T-helper 1 cell treated with Interleukin-12 subunit alpha and Interleukin-12 subunit beta and Interleukin-4 antibody, amounts not matched to agents 30 μg/mL and 1 μg/mL, for 36 hours (primary cell): ENCODE data around the gene IFNAR2.

ENCODE experiments used
- H3K27ac Mint-ChIP-seq: one replicate; pipeline ENCODE4 v1.8.0; 2021; ENCODE audit warnings: mild to moderate bottlenecking, mixed read lengths
- H3K27me3 Mint-ChIP-seq: one replicate; pipeline ENCODE4 v1.8.0; 2021; ENCODE audit warnings: low read depth, mixed read lengths
- H3K36me3 Mint-ChIP-seq: one replicate; pipeline ENCODE4 v1.8.0; 2021; ENCODE audit warnings: low read depth, mixed read lengths
- H3K4me1 Mint-ChIP-seq: one replicate; pipeline ENCODE4 v1.8.0; 2021; ENCODE audit warnings: low read depth, mixed read lengths
- H3K4me3 Mint-ChIP-seq: one replicate; pipeline ENCODE4 v1.8.0; 2021; ENCODE audit warnings: mild to moderate bottlenecking, moderate library complexity, mixed read lengths
- H3K9me3 Mint-ChIP-seq: one replicate; pipeline ENCODE4 v1.8.0; 2021; ENCODE audit warnings: mixed read lengths

Gene IFNAR2

DNA sequence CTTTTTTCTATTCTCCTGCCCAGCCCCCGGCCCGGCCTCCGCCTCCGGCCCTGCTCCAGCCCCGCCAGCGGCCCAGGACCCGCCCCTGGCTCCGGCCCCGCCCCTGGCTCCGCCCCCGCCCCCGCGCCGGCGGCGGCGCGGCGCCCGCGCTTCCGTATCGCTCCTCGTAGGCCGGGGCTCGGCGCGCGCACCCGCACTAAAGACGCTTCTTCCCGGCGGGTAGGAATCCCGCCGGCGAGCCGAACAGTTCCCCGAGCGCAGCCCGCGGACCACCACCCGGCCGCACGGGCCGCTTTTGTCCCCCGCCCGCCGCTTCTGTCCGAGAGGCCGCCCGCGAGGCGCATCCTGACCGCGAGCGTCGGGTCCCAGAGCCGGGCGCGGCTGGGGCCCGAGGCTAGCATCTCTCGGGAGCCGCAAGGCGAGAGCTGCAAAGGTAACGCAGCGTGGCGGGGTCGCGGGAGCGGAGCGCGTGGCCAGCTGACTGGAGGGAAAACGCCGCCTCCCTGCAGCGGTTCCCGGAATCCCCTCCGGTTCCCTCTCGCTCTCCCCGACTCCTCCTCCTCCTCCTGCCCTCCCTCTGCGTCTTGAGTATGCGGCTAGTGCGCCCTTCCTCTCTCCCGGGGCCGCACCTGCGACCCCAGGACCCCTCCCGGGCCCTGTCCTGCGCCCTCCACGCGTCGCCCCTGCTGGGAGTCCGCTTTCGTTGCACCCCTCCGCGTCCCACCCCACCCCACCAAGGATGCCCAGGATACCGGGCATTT, at the start of gene IFNAR2:
IFNAR2 (plus strand) TSS at position 155 of the 761 bp plus-strand sequence. CDS start 11,985 bp downstream, outside the sequence.
- Mint-ChIP-seq H3K27me3 (peaks cover 3% of the 10 kb centered on the region), H3K9me3 (no peaks in the 10 kb centered on the region), H3K4me1 (peaks cover 43% of the 10 kb centered on the region), H3K4me3 (peak within 1 kb of the TSS; percentile 94), H3K36me3 (peaks cover 25% of the 10 kb centered on the region), H3K27ac (peak within 1 kb of the TSS; percentile 85)

GRCh38 chr21:33185852-33186251, 43.9 kb upstream of the IFNAR2 start:
- Mint-ChIP-seq H3K27me3 (peaks cover 20% of the 10 kb centered on the region), H3K27ac (peak overlapping the region; percentile 69), H3K4me3 (peak overlapping the region; percentile 61), H3K4me1 (peaks cover 14% of the 10 kb centered on the region), H3K9me3 (peaks cover 3% of the 10 kb centered on the region), H3K36me3 (peaks cover 4% of the 10 kb centered on the region)

- H3K36me3 Mint-ChIP-seq, result peaks cover 4% of the 10 kb centered on the region
- H3K4me3 Mint-ChIP-seq, result no peak overlapping the region
- peaks cover 11% of the 10 kb centered on the region for H3K9me3 Mint-ChIP-seq
- H3K27me3 Mint-ChIP-seq, result peaks cover 26% of the 10 kb centered on the region
- H3K27ac Mint-ChIP-seq, result no peak overlapping the region
- H3K4me1 Mint-ChIP-seq, result peaks cover 14% of the 10 kb centered on the region
These were observed 42.5 kb upstream of the IFNAR2 start for GRCh38 chr21:33187276-33187675.

DNA sequence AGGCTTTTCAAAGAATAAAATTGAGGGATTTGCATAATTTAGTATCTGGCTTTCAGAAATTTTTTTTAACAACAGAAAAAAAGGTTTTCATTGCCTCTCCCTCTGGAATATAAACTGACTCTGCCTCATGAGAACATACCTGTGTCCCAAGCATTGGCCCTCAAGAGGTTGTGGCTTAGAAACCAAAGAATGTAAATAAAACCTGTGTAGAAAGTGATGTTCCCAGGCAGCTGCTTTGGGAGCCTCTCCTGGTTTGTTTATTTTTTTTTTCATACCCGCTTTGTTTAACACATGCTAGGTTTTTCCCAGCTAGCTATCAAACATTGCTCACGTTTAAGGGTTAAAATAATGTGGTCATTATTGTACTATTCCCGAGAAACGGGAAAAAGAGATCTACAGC, 40.5 kb upstream of the IFNAR2 start:
- H3K9me3 Mint-ChIP-seq, result peaks cover 11% of the 10 kb centered on the region
- peaks cover 4% of the 10 kb centered on the region for H3K36me3 Mint-ChIP-seq
- peaks cover 30% of the 10 kb centered on the region for H3K27me3 Mint-ChIP-seq
- no peak overlapping the region for H3K4me3 Mint-ChIP-seq
- H3K4me1 Mint-ChIP-seq, result peaks cover 14% of the 10 kb centered on the region
- H3K27ac Mint-ChIP-seq, result no peak overlapping the region

GRCh38 chr21:33189824-33190223, 39.9 kb upstream of the IFNAR2 start:
- peaks cover 13% of the 10 kb centered on the region for H3K4me1 Mint-ChIP-seq
- peaks cover 11% of the 10 kb centered on the region for H3K9me3 Mint-ChIP-seq
- peaks cover 4% of the 10 kb centered on the region for H3K36me3 Mint-ChIP-seq
- H3K27me3 Mint-ChIP-seq, result peaks cover 31% of the 10 kb centered on the region
- no peak overlapping the region for H3K27ac Mint-ChIP-seq
- no peak overlapping the region for H3K4me3 Mint-ChIP-seq

DNA sequence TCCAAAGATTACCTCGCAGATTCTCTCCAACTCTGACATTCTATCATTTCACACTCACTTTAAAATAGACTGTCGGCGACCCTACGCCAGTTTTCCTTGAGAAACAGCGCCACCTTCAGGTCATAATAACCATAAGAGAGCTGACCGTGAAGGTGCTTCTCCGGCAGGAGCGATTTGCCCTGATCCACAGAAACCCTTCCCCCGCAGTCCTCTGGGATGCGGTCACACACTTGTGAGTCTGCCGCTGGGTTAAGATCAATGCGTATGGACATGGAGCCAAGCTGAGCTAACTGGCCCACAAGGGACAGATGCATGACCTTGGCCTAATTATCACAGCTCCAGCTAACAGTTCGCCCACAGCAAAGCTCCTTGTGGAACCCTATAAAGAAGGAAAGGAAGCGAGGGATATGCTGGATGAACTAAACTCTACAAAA, 32.8 kb upstream of the IFNAR2 start:
- Mint-ChIP-seq H3K4me3 (no peak overlapping the region), H3K27ac (no peak overlapping the region), H3K4me1 (peaks cover 10% of the 10 kb centered on the region), H3K36me3 (no peaks in the 10 kb centered on the region), H3K27me3 (peaks cover 29% of the 10 kb centered on the region), H3K9me3 (no peaks in the 10 kb centered on the region)

GRCh38 chr21:33197496-33197895, 32.2 kb upstream of the IFNAR2 start:
- Mint-ChIP-seq H3K4me1 (peaks cover 10% of the 10 kb centered on the region), H3K9me3 (no peaks in the 10 kb centered on the region), H3K4me3 (no peak overlapping the region), H3K27me3 (peaks cover 29% of the 10 kb centered on the region), H3K36me3 (no peaks in the 10 kb centered on the region), H3K27ac (no peak overlapping the region)

- Mint-ChIP-seq H3K4me1 (peaks cover 13% of the 10 kb centered on the region), H3K4me3 (no peak overlapping the region), H3K9me3 (no peaks in the 10 kb centered on the region), H3K27me3 (peaks cover 26% of the 10 kb centered on the region), H3K27ac (no peak overlapping the region), H3K36me3 (no peaks in the 10 kb centered on the region)
These were observed 31.2 kb upstream of the IFNAR2 start for GRCh38 chr21:33198346-33199099.

- no peak overlapping the region for H3K4me3 Mint-ChIP-seq
- H3K4me1 Mint-ChIP-seq, result peaks cover 13% of the 10 kb centered on the region
- no peaks in the 10 kb centered on the region for H3K9me3 Mint-ChIP-seq
- H3K36me3 Mint-ChIP-seq, result no peaks in the 10 kb centered on the region
- H3K27me3 Mint-ChIP-seq, result peaks cover 26% of the 10 kb centered on the region
- no peak overlapping the region for H3K27ac Mint-ChIP-seq
These were observed 30.7 kb upstream of the IFNAR2 start for GRCh38 chr21:33199100-33199464.

DNA sequence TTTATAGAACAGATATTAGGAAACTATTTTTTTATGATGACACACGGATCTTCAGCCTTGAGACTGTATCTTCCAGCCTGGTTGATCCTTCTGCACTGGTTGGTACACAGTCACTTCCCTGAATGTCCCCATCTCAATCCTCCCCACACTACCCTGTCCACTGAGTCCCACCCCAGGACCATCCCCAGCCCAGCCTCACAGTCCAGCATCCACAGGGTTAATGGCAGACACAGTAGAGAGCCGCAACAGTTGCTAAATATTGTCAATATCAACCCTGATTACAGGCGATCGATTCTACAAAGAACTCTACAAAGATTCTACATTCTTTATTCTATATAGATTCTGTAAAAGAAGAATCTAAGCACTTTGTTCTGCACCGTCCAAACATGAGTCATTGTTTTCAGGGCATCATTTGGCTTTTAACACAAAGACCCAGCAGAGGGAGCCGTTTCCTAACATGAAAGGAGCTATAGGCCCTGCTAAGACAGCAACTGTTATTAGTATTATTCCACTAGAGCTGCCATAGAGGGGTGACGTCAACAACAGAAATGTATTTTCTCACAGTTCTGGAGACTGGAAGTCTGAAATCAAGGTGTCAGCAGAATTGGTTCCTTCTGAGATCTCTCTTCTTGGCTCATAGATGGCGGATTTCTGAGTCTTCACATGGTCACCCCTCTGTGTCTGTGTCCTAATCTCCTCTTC, 30.1 kb upstream of the IFNAR2 start:
- Mint-ChIP-seq H3K9me3 (no peaks in the 10 kb centered on the region), H3K4me1 (peaks cover 15% of the 10 kb centered on the region), H3K27me3 (peaks cover 26% of the 10 kb centered on the region), H3K27ac (no peak overlapping the region), H3K36me3 (no peaks in the 10 kb centered on the region), H3K4me3 (no peak overlapping the region)

GRCh38 chr21:33201956-33202355, 27.8 kb upstream of the IFNAR2 start:
- no peak overlapping the region for H3K27ac Mint-ChIP-seq
- H3K4me1 Mint-ChIP-seq, result peaks cover 23% of the 10 kb centered on the region
- H3K4me3 Mint-ChIP-seq, result no peak overlapping the region
- H3K36me3 Mint-ChIP-seq, result no peaks in the 10 kb centered on the region
- H3K27me3 Mint-ChIP-seq, result peaks cover 10% of the 10 kb centered on the region
- peaks cover 1% of the 10 kb centered on the region for H3K9me3 Mint-ChIP-seq

DNA sequence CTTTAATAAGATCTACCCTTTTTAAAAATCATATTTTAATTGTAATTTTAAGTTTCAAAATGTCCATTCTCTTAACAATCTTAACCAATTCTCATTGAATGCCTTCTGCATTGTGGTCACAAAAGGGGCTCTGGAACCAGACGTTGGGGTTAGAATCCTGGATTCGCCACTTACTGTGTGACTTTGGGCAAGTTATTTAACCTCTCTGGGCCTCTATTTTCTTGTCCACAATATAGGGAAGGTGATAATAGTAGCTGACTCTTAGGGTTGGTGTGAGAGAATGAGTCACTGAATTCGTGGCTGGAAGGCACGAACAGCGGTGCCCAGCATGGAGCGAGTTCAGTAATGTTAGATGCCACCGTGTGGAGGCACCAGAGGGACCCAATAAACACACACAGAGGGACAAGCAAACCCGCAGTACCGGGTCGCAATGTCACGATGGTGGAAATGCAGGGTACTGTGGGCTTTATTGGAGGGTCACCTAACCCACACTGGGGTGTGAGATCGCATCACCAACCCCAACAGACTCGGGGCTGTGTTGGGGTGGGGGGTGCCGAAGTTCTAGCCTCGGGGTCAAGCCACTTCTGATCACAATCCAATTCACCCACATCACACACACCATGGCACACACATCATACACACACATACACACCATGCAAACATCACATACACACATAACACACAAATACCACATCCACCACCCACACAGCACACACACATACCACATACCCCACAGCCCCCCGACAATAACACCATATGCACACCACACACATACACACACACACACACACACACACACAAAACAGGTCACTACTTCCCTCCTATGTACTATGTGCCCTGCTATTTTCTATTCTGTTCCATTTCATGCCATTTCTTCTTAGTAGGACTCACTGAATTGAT, 27.0 kb upstream of the IFNAR2 start:
- Mint-ChIP-seq H3K27me3 (peaks cover 7% of the 10 kb centered on the region), H3K4me1 (peaks cover 24% of the 10 kb centered on the region), H3K36me3 (no peaks in the 10 kb centered on the region), H3K4me3 (no peak overlapping the region), H3K9me3 (peaks cover 8% of the 10 kb centered on the region), H3K27ac (no peak overlapping the region)

DNA sequence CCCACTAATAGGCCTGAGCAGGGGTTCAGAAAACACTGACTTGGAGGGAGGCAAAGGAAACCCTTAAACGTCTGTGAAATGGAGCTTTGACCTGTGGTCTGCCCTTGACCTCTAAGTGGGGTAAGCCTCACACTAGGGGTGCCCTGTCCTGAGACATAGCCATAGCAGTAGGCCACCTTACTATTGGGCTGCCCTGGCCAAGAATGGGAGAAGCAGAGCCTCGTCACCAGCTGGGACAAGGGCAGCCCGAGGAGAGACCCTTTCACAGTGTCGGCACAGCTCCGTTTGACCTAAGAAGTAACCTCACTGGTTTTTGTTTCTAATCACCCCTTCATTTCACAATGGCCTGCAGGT, 26.4 kb upstream of the IFNAR2 start:
- Mint-ChIP-seq H3K4me1 (peaks cover 26% of the 10 kb centered on the region), H3K27me3 (peaks cover under 1% of the 10 kb centered on the region), H3K4me3 (no peak overlapping the region), H3K27ac (no peak overlapping the region), H3K9me3 (peaks cover 14% of the 10 kb centered on the region), H3K36me3 (peaks cover 6% of the 10 kb centered on the region)

DNA sequence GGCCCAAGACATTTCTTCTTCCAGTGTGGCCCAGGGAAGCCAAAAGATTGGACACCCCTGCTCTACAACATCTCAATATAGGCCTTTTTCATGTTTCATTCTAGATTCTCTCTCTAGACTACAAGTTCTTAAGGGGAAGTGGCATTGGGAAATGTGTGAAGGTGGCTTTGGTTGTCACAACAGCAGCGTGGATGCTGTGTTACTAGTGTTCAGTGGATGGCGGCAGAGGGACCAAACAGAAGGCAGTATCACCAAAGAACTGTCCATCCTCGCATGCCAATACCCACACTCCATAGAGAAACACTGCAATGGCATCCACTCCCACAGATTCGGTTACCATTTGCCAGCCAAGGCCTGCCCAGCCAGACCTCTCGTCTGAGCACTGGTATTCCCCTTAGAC, 24.3 kb upstream of the IFNAR2 start:
- Mint-ChIP-seq H3K4me3 (peak overlapping the region; percentile 63), H3K27me3 (no peaks in the 10 kb centered on the region), H3K27ac (peak overlapping the region; percentile 81), H3K36me3 (peaks cover 10% of the 10 kb centered on the region), H3K9me3 (peaks cover 19% of the 10 kb centered on the region), H3K4me1 (peaks cover 23% of the 10 kb centered on the region)
